NOMO-1 treated with DMSO at 0.1 percent for 48 hours (cell line): ENCODE data around the gene BNC2.

Experiments used
- DNase-seq: peaks from one replicate; lab custom pipeline; 2025; ENCODE audit not compliant: unreplicated experiment; lab: John Stamatoyannopoulos, UW

BNC2 gene

GRCh38 chr9:16817514-16817913 lies 53.0 kb downstream of the BNC2 start:
- no peak for DNase-seq

GRCh38 chr9:16817002-16817401 lies 53.5 kb downstream of the BNC2 start:
- DNase-seq, result no peak

GRCh38 chr9:16816011-16816410 lies 54.5 kb downstream of the BNC2 start:
- DNase-seq, result no peak

- DNase-seq, result no peak
Measured at GRCh38 chr9:16815079-16815478, 55.4 kb downstream of the BNC2 start.

GRCh38 chr9:16813838-16814237 lies 56.6 kb downstream of the BNC2 start:
- DNase-seq, result no peak

GRCh38 chr9:16811987-16812685 lies 58.3 kb downstream of the BNC2 start:
- no peak for DNase-seq

GRCh38 chr9:16809912-16810610 lies 60.4 kb downstream of the BNC2 start:
- DNase-seq, result no peak

- DNase-seq, result no peak
Measured at GRCh38 chr9:16806674-16807073, 63.8 kb downstream of the BNC2 start.

- no peak for DNase-seq
Measured at GRCh38 chr9:16803648-16804047, 66.8 kb downstream of the BNC2 start.

- DNase-seq, result no peak
Measured at GRCh38 chr9:16801871-16802466, 68.5 kb downstream of the BNC2 start.

GRCh38 chr9:16796304-16796825 lies 74.1 kb downstream of the BNC2 start:
- no peak for DNase-seq

GRCh38 chr9:16794871-16795639 lies 75.4 kb downstream of the BNC2 start:
- no peak for DNase-seq

- DNase-seq, result no peak
Measured at GRCh38 chr9:16794103-16794502, 76.4 kb downstream of the BNC2 start.

GRCh38 chr9:16787724-16788123 lies 82.7 kb downstream of the BNC2 start:
- no peak for DNase-seq

- DNase-seq, result no peak
Measured at GRCh38 chr9:16784002-16784401, 86.5 kb downstream of the BNC2 start.

- no peak for DNase-seq
Measured at GRCh38 chr9:16782490-16782889, 88.0 kb downstream of the BNC2 start.

GRCh38 chr9:16775330-16775729 lies 95.1 kb downstream of the BNC2 start:
- no peak for DNase-seq

GRCh38 chr9:16773617-16774016 lies 96.9 kb downstream of the BNC2 start:
- no peak for DNase-seq

- DNase-seq, result no peak
Measured at GRCh38 chr9:16773116-16773515, 97.4 kb downstream of the BNC2 start.

GRCh38 chr9:16771356-16771755 lies 99.1 kb downstream of the BNC2 start:
- DNase-seq, result no peak

GRCh38 chr9:16769291-16769690 lies 101.2 kb downstream of the BNC2 start:
- DNase-seq, result no peak
